Neural progenitor cell (in vitro differentiated cells): ENCODE results near the gene ZNF334.

Experiments
- CTCF ChIP-seq: fragments of 200-600 bp; sonication (generic); IDR thresholded peaks from 2 replicates; pipeline ENCODE4 v1.5.1; 2017; ENCODE audit warnings: antibody characterized with exemption, mild to moderate bottlenecking
- EZH2 ChIP-seq: fragments of 200-600 bp; sonication (generic); IDR thresholded peaks from 2 replicates; pipeline ENCODE4 v1.6.1; 2017; ENCODE audit warnings: antibody characterized with exemption, mild to moderate bottlenecking, moderate library complexity
- EZH2phosphoT487 ChIP-seq: fragments of 200-600 bp; sonication (generic); IDR thresholded peaks from 2 replicates; pipeline ENCODE4 v1.6.1; 2017; ENCODE audit warnings: antibody characterized with exemption

GRCh38 chr20:46555370-46555956 is 42.1 kb upstream of the ZNF334 start:
- TF ChIP-seq CTCF = no peak
- no peak for TF ChIP-seq EZH2phosphoT487
- no peak for TF ChIP-seq EZH2
